Heart right ventricle (tissue), 16 donors: ENCODE measurements around the gene NDE1. TPM values are rescaled to one million over a fixed set of nuclear protein-coding genes. Genes with fewer than 3 reads are reported as not detected.
A peak's percentile ranks its signal among the peaks of the same experiment; 100 is the strongest.

ENCODE experiments used
- ATAC-seq, 8 donors: fragments of 200-7000 bp; cut with Tn5 transposase; one replicate each; pipeline ENCODE4 v1.9.1; 2020; ENCODE audit warnings: mild to moderate bottlenecking in 8 of 8, moderate library complexity in 8 of 8, moderate number of reproducible peaks in 1 of 8
- DNase-seq, 2 donors: peaks; one replicate each; pipeline ENCODE4 v3.0.0-alpha.2; 2020
- H3K27ac ChIP-seq, 10 donors: fragments of 200-600 bp; sonication (generic) in 2 of 10; one replicate each; pipeline versions ENCODE4 v1.5.0 to v1.8.0; 2020 to 2022; ENCODE audit warnings: mild to moderate bottlenecking in 3 of 10
- H3K27me3 ChIP-seq, 7 donors: fragments of 200-600 bp; one replicate each; pipeline ENCODE4 v1.8.0; 2021 to 2022; ENCODE audit warnings: mild to moderate bottlenecking in 2 of 7
- H3K36me3 ChIP-seq, 9 donors: fragments of 200-600 bp; sonication (generic) in 1 of 9; one replicate each; pipeline versions ENCODE4 v1.5.0 to v1.8.0; 2020 to 2022; ENCODE audit warnings: mild to moderate bottlenecking in 2 of 9
- H3K4me1 ChIP-seq, 9 donors: fragments of 200-600 bp; sonication (generic) in 1 of 9; one replicate each; pipeline versions ENCODE4 v1.5.0 to v1.8.0; 2020 to 2022; ENCODE audit warnings: mild to moderate bottlenecking in 4 of 9
- H3K4me3 ChIP-seq, 10 donors: fragments of 200-600 bp; sonication (generic) in 2 of 10; one replicate each; pipeline versions ENCODE4 v1.5.0 to v1.8.0; 2020 to 2022; ENCODE audit warnings: mild to moderate bottlenecking in 7 of 10, moderate library complexity in 2 of 10
- H3K9me3 ChIP-seq, 11 donors: fragments of 200-600 bp in 10 of 11; sonication (generic) in 2 of 11; one replicate each; pipeline versions ENCODE4 v1.5.0 to v1.8.0; 2013 to 2022; ENCODE audit warnings: mild to moderate bottlenecking in 2 of 11, control low read depth in 1 of 11, moderate library complexity in 1 of 11
- WGBS, 2 donors: extraction: QIAGEN DNeasy Blood & Tissue Kit; methylation state at CpG; one replicate each; pipeline ENCODE4 v1.1.7; 2013; ENCODE audit warnings: inconsistent platforms in 1 of 2; 5-methylcytosine and 5-hydroxymethylcytosine counted together
- intact Hi-C, 10 donors: fragments of 100-400 bp; cut with DNase I; formaldehyde crosslinking; loops; one replicate each; pipeline versions ENCODE4 v1.11.1 to v1.14.2; 2022
- polyA plus RNA-seq, 2 donors: library from polyadenylated mRNA; stranded (reverse); fragments of 200-250 nt; gene quantifications; one replicate each; pipeline ENCODE4 v1.2.3, GENCODE V29; 2013
- total RNA-seq, 10 donors: library from RNA; stranded (reverse); fragmentation: NEBNext Ultra II Directional in 3 of 10; extraction: Animal tissue kit (Norgen Biotek cat#: 25700) in 3 of 10; gene quantifications; one replicate each; pipeline versions ENCODE4 v1.2.1 to v1.2.4, GENCODE V29; 2021 to 2023
- TF ChIP-seq, protein P1 (sequence below), 9 donors: fragments of 200-600 bp; sonication (generic) in 2 of 9; IDR thresholded peaks; one replicate each; pipeline versions ENCODE4 v1.5.0 to v1.8.0; 2021 to 2022; ENCODE audit warnings: antibody characterized with exemption in 9 of 9, mild to moderate bottlenecking in 5 of 9, moderate library complexity in 1 of 9
- donor health status: Arrhythmogenic right ventricular cardiomyopathy.
- donor health status: ischemic (EF 13 %, LVEDD 7.1; RV severe dilation, severe dysfunction).
- donor health status: healthy with polysubstance abuse.
- donor health status: DM: no; HTN: yes; CAD: no.
- donor health status: DM: no; HTN: no; CAD: no.
- donor health status: ischemic (EF 25% LVEDD 6.9; RV normal size, moderate dysfunction).
- donor health status: ischemic (EF 25% LVEDD 5.7; RV mildly dilated, moderate dysfunction).
- donor health status: healthy.
- donor health status: DM: yes; HTN: yes; CAD: no.
- donor health status: Ischemic cardiomyopathy.
- donor health status: ischemic (EF 35%, LVEDD 5.7; RV mildly dilated, moderate dysfunction).
- donor health status: nonischemic (EF 11% LVEDD 7.7; RV severe dilation, severe dysfunction).
- donor health status: DM: yes; HTN: yes; CAD: no.
- donor health status: PGD.
- donor health status: ischemic (EF 29% LVEDD 5.4; RV normal size, mild dysfunction).
- donor health status: nonischemic (EF 23%, LVEDD 6.1; RV moderate dilation, normal function).

Gene NDE1
- total and polyA plus RNA-seq, 12 donors, result 6.0 to 29.0 (median 18.6) TPM

DNA sequence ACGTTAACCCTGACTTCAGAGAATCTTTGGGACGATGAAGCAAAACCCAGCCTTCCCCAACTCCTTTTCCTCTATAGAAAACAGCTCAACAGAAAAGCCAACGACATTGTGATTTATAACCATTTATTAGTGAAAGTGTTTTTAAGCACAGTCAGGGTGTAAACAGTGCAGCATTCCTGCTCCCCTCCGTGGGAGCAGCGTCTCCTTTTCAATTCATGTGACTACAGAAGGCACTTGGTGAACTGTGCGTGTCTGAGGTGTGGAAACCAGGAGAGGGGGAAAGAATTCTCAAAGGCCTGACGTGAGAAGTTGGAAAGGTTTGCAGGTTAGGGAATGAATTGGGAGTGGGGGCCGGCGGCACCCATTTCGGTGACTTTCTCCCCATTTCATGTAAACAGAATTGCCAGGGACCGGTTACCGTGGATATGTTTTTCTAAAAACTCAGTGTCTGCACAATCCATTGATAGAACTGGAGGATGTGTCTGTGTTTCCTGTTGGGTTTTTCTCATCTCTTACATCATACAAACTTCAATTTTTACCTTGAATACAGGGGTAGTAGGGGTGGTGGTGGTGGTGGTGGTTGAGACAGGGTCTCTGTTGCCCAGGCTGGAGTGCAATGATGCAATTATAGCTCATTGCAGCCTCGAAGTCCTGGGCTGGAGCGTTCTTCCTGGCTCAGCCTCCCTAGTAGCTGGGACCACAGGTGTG lies 53.1 kb downstream of the NDE1 start:
- Histone ChIP-seq H3K9me3 (no peaks in the 10 kb centered on the region), H3K27me3 (no peaks in the 10 kb centered on the region), H3K4me1 (peaks cover 0 to 14% (median 0%) of the 10 kb centered on the region in 9 donors), H3K36me3 (peaks cover 0 to 72% (median 28%) of the 10 kb centered on the region in 9 donors), H3K27ac (no peak overlapping the region), H3K4me3 (no peak overlapping the region)
- ATAC-seq, result no peak
- intact Hi-C loops, result loop anchor here in 8 of 10 donors (5.0 to 10.0 kb wide), 6 partner anchors 58 to 278 kb away; partner anchors contain the start of gene MARF1 (in 4 of the 8)
- DNase-seq, result no peak
- 77 to 85% methylated on average over 14 of the region's 14 CpGs for WGBS, 2 donors
- TF ChIP-seq, protein P1, sequence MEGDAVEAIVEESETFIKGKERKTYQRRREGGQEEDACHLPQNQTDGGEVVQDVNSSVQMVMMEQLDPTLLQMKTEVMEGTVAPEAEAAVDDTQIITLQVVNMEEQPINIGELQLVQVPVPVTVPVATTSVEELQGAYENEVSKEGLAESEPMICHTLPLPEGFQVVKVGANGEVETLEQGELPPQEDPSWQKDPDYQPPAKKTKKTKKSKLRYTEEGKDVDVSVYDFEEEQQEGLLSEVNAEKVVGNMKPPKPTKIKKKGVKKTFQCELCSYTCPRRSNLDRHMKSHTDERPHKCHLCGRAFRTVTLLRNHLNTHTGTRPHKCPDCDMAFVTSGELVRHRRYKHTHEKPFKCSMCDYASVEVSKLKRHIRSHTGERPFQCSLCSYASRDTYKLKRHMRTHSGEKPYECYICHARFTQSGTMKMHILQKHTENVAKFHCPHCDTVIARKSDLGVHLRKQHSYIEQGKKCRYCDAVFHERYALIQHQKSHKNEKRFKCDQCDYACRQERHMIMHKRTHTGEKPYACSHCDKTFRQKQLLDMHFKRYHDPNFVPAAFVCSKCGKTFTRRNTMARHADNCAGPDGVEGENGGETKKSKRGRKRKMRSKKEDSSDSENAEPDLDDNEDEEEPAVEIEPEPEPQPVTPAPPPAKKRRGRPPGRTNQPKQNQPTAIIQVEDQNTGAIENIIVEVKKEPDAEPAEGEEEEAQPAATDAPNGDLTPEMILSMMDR (IDR thresholded peaks at IDR 0.05), result no peak

DNA sequence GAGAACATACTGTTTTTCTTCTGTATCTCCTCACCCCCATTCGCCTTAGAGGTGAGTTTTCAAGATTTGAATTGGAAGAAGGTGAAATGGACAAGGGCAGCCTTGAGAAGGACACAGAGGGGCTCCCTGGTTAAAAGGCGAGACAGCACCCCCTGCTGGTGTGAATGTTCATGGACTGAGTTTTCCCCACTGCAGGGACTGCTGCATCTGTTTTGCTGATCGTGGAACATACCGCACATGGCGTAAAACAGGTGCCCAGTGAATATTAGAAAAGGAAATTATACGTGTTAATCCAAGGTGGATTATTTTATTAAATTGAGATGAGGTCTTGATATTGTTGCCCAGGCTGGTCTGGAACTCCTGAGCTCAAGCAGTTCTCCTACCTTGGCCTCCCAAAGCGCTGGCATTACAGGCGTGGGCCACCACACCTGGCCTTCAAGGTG lies 54.5 kb downstream of the NDE1 start:
- H3K4me3 ChIP-seq, result no peak overlapping the region
- 67 to 79% methylated on average over 8 of the region's 8 CpGs for WGBS, 2 donors
- peaks cover 0 to 14% (median 0%) of the 10 kb centered on the region in 9 donors for H3K4me1 ChIP-seq
- H3K36me3 ChIP-seq, result peaks cover 0 to 72% (median 19%) of the 10 kb centered on the region in 9 donors
- peak; percentile 57 to 91 (median 84) for ATAC-seq
- no peaks in the 10 kb centered on the region for H3K27me3 ChIP-seq
- no peaks in the 10 kb centered on the region for H3K9me3 ChIP-seq
- intact Hi-C loops, result loop anchor here in 9 of 10 donors (2.0 to 10.0 kb wide), 7 partner anchors 60 to 280 kb away; partner anchors contain the start of gene MARF1 (in 5 of the 9)
- TF ChIP-seq, protein P1 (IDR thresholded peaks at IDR 0.05), result peak; percentile 63 to 87 (median 83)
- peak; percentile 68 to 81 for DNase-seq
- no peak overlapping the region for H3K27ac ChIP-seq

DNA sequence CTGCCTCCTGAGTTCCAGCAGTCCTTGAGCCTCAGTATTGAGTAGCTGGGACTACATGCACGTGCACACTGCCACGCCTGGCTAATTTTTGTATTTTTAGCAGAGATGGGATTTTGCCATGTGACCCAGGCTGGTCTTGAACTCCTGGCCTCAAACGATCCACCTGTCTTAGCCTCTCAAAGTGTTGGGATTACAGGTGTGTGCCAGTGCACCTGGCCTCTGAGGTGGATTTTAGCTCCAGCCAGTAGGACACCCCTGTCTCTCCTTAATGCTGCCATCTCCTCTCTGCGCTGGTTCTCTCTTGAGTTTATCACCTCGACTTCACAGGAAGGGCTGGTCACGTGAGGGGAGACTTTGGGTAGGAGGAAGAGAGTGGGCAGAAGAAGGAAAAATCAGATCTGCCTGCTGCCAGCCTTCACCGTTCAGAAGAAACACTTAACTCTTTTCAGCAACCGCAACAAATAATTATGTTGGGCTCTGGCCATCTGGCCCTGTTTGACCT lies 55.1 kb downstream of the NDE1 start:
- intact Hi-C loops, result loop anchor here in 7 of 10 donors (2.0 to 10.0 kb wide), 6 partner anchors 60 to 283 kb away; partner anchors contain the start of gene MARF1 (in 2 of the 7)
- no peaks in the 10 kb centered on the region for H3K9me3 ChIP-seq
- H3K4me1 ChIP-seq, result peaks cover 0 to 14% (median 0%) of the 10 kb centered on the region in 9 donors
- peak in 1 of 8 donors; percentile 17 for ATAC-seq
- H3K27ac ChIP-seq, result no peak overlapping the region
- H3K4me3 ChIP-seq, result no peak overlapping the region
- H3K36me3 ChIP-seq, result peaks cover 0 to 72% (median 14%) of the 10 kb centered on the region in 9 donors
- TF ChIP-seq, protein P1 (IDR thresholded peaks at IDR 0.05), result no peak
- 79 to 86% methylated on average over 8 of the region's 8 CpGs for WGBS, 2 donors
- no peak for DNase-seq
- no peaks in the 10 kb centered on the region for H3K27me3 ChIP-seq

DNA sequence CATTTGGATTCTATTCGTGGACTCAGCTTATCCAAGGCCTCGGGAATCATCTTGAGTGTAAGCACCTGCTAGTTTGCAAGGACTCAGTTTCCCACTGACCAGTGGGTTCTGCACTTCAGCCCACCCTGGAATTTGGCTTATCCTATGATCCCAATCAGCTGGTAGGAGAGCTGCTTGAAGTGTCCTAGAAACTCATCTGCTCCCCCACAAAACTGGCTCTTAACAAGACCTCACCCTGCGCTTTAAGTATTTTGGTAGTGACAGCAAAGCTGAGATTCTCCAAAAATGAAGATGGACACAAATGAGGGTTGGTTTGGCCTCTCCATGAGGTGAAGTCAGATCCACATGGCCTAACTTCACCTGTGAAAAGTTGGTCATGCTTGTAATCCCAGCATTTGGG lies 57.3 kb downstream of the NDE1 start:
- TF ChIP-seq, protein P1 (IDR thresholded peaks at IDR 0.05), result no peak
- ATAC-seq (no peak), DNase-seq (no peak)
- intact Hi-C loops, result loop anchor here in 6 of 10 donors (5.0 to 10.0 kb wide), 5 partner anchors 63 to 285 kb away; partner anchors contain the start of gene MARF1 (in 1 of the 6)
- Histone ChIP-seq H3K27ac (no peak overlapping the region), H3K36me3 (peaks cover 0 to 52% (median 9%) of the 10 kb centered on the region in 9 donors), H3K27me3 (no peaks in the 10 kb centered on the region), H3K4me1 (peaks cover 0 to 14% (median 0%) of the 10 kb centered on the region in 9 donors), H3K9me3 (no peaks in the 10 kb centered on the region), H3K4me3 (no peak overlapping the region)
- WGBS, 2 donors, result 90 to 93% methylated on average over 3 of the region's 3 CpGs
